ENCODE results near the gene MANEAL.

Gene MANEAL

GRCh38 chr1:37828410-37829074 is 34.9 kb downstream of the MANEAL start:
- DNase-seq = no peak

DNA sequence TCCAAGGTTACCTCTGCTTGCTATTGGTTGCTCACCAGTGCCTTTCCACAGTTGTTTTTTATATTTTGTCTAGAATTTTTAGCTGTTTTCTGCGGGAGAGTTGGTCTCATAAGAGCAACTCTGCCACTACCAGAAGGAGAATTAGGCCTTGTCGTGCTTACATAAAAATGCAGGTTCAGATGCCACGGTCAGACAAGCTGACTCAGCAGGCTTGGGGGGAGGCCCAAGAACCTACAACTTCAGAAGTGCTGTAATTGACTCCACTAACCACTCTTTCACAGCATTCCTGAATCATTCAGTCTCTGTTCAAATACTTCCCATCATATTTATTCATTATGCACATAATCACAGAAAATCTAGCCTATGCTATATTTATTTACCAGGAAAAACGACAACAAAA is 37.5 kb downstream of the MANEAL start:
- DNase-seq = no peak

GRCh38 chr1:37831809-37832208 is 38.2 kb downstream of the MANEAL start:
- no peak for DNase-seq

- no peak for DNase-seq
These were observed 43.1 kb downstream of the MANEAL start for GRCh38 chr1:37836788-37837187.

GRCh38 chr1:37839676-37840075 is 46.0 kb downstream of the MANEAL start:
- DNase-seq = no peak

DNA sequence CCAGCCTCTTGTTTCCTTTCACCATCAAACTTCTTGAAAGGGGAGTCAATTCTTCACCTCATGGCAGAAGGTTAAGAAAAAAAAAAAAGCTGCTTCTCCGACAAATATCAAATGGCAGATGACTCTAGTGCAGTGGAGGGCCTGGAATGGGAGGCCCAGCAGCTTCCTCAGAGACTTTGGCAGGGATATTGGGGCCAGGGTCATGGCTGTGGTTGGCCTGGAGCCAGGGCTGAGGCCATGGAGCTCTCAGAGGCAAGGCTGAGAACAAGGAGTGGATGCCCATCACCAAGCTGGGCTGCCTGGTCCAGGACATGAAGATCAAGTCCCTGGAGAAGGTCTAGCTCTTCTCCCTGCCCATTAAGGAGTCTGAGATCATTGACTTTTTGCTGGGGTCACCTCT is 47.1 kb downstream of the MANEAL start:
- DNase-seq = no peak

DNA sequence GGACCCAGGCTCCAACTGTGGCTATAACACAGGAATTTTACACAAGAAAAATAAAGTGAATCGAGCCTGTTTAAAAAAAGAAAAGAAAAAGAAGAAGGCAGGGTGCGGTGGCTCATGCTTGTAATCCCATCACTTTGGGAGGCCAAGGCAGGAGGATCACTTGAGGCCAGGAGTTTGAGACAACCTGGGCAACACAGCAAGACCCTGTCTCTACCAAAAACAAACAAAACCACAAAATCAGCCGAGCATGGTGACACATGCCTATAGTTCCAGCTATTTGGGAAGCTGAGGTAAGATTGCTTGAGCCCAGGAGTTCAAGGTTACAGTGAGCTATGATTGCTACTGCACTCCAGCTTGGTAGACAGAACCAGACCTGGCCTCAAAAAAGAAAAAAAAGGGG is 48.0 kb downstream of the MANEAL start:
- DNase-seq = no peak

DNA sequence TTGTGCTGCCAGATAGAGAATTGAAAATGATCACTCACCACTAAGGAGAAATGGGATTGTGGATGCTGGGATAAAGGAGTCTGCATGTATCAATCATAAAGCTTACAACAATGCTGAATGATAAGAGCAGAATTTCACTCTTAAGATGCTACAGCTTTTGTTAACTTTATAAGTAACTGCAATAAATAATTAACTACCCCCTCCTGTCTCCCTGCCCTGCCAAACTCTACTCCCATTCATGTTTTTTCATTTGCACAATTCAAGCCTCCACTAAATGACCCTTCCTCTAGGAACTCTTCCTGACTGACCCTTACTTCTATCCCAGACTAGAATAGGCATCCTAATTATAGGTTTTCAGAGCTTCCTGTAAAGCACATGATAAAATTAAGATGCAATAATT is 50.9 kb downstream of the MANEAL start:
- no peak for DNase-seq

DNA sequence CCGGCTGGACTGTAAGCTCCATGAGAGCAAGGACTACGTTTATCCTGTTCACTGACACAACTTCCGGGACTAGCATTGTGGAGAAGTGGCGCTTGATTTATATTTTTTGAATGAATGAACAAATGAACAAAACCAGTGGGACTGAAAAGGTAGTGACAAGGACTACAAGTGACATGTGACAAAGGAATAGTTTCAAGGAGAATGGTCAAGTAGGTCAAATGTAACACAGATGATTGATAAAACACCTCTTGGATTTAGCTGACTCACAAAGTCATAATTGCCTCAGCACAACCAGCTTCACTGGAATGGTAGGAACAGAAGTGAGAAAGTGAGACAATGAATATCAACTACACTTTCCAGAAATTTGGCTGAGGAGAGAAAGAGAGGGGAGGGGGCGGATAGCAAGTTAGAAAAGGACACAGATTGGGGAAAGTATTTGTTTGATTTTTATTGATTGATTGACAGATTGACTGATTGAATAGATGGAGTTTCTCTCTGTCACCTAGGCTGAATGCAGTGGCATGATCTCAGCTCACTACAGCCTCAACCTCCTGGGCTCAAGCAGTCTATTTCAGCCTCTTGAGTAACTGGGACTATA is 51.5 kb downstream of the MANEAL start:
- no peak for DNase-seq

GRCh38 chr1:37845786-37846185 is 52.1 kb downstream of the MANEAL start:
- no peak for DNase-seq

DNA sequence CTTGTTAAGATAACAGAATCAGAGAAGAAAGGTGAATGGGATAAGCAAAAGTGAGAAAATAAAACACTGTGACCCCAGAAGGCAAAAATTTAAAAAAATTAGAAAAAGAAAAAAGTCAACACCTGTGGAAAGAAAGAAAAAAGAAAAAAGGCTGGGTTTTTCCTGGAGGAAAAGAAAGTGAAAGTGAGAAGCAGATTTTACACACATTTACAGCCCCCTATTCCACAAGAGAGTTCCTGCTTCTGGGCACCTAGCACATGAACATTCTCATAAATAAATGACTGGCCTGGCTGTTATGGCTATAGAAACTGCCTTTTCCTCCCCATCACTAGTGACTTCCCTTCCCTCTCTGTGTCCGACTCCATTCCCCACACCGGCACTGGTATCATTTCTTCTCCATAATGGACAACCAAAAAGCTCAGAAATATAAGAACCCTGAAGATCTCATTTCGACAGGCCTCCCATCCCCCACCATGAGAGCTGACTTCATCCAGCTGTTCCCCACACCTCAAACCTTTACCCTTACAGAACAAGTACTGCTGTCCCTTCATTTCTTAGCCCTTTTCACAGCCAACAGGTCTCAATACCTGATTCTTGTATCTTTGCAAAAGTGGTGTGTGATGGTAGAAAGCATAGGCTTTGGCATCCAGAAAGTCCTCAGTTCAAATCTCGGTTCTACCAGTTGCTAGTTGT is 53.1 kb downstream of the MANEAL start:
- no peak for DNase-seq

DNA sequence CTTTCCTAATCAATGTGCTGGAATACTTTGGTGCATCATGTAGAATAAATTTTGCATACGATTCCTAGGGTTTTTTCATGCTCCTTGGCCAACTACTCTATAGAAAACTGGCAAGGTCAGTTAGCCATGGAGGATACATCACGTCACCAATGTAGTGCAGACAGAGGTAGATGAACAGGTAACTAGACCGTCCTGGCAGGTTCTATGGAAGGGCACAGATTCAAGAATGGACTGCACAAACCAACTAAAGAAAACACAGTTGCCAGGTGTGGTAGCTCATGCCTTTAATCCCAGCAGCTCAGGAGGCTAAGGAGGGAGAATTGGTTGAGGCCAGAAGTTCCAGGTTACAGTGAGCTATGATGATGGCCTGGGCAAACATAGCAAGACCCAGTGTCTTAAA is 55.8 kb downstream of the MANEAL start:
- no peak for DNase-seq

DNA sequence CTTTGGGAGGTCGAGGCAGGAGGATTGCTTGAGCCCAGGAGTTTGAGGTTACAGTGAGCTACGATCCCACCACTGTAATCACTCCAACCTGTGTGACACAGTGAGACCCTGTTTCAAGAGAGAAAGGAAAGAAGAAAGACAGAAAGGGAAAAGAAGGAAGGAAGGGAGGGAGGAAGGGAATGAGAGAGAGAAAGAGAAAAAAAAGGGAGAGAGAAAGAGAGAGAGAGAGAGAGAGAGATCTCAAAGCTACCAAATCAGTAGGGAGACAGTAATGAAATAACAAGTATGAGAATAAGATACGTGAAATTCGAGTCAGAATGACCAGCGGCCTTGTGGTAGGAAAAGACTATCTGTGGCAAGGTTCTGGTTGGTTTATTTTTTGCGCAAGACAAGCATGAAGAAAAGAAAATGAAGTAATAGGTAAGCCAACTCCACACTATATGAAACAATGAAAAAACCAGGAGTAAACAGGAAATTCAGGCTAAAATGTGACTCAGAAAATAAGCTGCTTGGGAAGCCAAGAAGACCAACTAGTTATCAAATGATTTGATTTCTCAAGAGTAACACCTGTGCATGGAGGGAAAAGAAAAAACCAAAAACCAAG is 56.8 kb downstream of the MANEAL start:
- DNase-seq = no peak
